Ishikawa (cell line): Measurements from ENCODE around the gene ERCC6L.

Source experiments
- CEBPB ChIP-seq: IDR thresholded peaks from 2 replicates; pipeline ENCODE4 v1.6.1; 2012
- CREB1 ChIP-seq: IDR thresholded peaks from 2 replicates; pipeline ENCODE4 v1.6.1; 2012; ENCODE audit warnings: low read depth
- EGR1 ChIP-seq: IDR thresholded peaks from 2 replicates; pipeline ENCODE4 v1.6.1; 2012
- EP300 ChIP-seq: IDR thresholded peaks from 2 replicates; pipeline ENCODE4 v1.6.1; 2012; ENCODE audit warnings: borderline replicate concordance
- FOXM1 ChIP-seq: IDR thresholded peaks from 2 replicates; pipeline ENCODE4 v1.6.1; 2012; ENCODE audit warnings: low read depth, borderline replicate concordance
- MAX ChIP-seq: IDR thresholded peaks from 2 replicates; pipeline ENCODE4 v1.6.1; 2012
- NFIC ChIP-seq: IDR thresholded peaks from 2 replicates; pipeline ENCODE4 v1.6.1; 2012
- RAD21 ChIP-seq: IDR thresholded peaks from 2 replicates; pipeline ENCODE4 v1.6.1; 2012; ENCODE audit warnings: low read depth
- TAF1 ChIP-seq: IDR thresholded peaks from 2 replicates; pipeline ENCODE4 v1.6.1; 2012; ENCODE audit warnings: low read depth, mild to moderate bottlenecking
- TCF12 ChIP-seq: IDR thresholded peaks from 2 replicates; pipeline ENCODE4 v1.6.1; 2012; ENCODE audit warnings: low read depth
- TEAD4 ChIP-seq: IDR thresholded peaks from 2 replicates; pipeline ENCODE4 v1.6.1; 2012
- YY1 ChIP-seq: IDR thresholded peaks from 2 replicates; pipeline ENCODE4 v1.6.1; 2012; ENCODE audit warnings: low read depth
- ZBTB7A ChIP-seq: IDR thresholded peaks from 2 replicates; pipeline ENCODE4 v1.6.1; 2012; ENCODE audit warnings: low read depth
- TF ChIP-seq, protein P1 (sequence below): IDR thresholded peaks from 2 replicates; pipeline ENCODE4 v1.6.1; 2012
- TF ChIP-seq, protein P2 (sequence below): IDR thresholded peaks from 2 replicates; pipeline ENCODE4 v1.6.1; 2012; ENCODE audit warnings: low read depth, mild to moderate bottlenecking

Gene ERCC6L

GRCh38 chrX:72158773-72159172, 80.1 kb downstream of the ERCC6L start:
- TF ChIP-seq TEAD4 (no peak), EGR1 (no peak), CREB1 (no peak), FOXM1 (no peak), MAX (no peak), ZBTB7A (no peak), RAD21 (no peak), TCF12 (no peak), YY1 (no peak), TAF1 (no peak), CEBPB (no peak), NFIC (no peak), EP300 (no peak)
- TF ChIP-seq, protein P1, sequence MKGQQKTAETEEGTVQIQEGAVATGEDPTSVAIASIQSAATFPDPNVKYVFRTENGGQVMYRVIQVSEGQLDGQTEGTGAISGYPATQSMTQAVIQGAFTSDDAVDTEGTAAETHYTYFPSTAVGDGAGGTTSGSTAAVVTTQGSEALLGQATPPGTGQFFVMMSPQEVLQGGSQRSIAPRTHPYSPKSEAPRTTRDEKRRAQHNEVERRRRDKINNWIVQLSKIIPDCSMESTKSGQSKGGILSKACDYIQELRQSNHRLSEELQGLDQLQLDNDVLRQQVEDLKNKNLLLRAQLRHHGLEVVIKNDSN: no peak
- TF ChIP-seq, protein P2, sequence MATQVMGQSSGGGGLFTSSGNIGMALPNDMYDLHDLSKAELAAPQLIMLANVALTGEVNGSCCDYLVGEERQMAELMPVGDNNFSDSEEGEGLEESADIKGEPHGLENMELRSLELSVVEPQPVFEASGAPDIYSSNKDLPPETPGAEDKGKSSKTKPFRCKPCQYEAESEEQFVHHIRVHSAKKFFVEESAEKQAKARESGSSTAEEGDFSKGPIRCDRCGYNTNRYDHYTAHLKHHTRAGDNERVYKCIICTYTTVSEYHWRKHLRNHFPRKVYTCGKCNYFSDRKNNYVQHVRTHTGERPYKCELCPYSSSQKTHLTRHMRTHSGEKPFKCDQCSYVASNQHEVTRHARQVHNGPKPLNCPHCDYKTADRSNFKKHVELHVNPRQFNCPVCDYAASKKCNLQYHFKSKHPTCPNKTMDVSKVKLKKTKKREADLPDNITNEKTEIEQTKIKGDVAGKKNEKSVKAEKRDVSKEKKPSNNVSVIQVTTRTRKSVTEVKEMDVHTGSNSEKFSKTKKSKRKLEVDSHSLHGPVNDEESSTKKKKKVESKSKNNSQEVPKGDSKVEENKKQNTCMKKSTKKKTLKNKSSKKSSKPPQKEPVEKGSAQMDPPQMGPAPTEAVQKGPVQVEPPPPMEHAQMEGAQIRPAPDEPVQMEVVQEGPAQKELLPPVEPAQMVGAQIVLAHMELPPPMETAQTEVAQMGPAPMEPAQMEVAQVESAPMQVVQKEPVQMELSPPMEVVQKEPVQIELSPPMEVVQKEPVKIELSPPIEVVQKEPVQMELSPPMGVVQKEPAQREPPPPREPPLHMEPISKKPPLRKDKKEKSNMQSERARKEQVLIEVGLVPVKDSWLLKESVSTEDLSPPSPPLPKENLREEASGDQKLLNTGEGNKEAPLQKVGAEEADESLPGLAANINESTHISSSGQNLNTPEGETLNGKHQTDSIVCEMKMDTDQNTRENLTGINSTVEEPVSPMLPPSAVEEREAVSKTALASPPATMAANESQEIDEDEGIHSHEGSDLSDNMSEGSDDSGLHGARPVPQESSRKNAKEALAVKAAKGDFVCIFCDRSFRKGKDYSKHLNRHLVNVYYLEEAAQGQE: no peak
